ENCODE measurements around the gene HK1. TPM values are rescaled to one million over a fixed set of nuclear protein-coding genes. Genes with fewer than 3 reads are reported as not detected.

HK1 gene
- total RNA-seq, 2 donors from 2014 or later: 143 to 149 TPM

GRCh38 chr10:69403519-69403918, 125.2 kb downstream of the HK1 start:
- ATAC-seq (replicated peaks in 1 of 2): no peak
- no peaks in the 10 kb centered on the region for H3K27me3 Mint-ChIP-seq (ENCODE audit: low read depth)
- no peak overlapping the region for H3K4me3 Mint-ChIP-seq
- H3K27ac Mint-ChIP-seq: no peak overlapping the region
- no peak for DNase-seq
- peaks cover 20% of the 10 kb centered on the region for H3K4me1 Mint-ChIP-seq (ENCODE audit: low read depth)
- H3K36me3 Mint-ChIP-seq (ENCODE audit: insufficient read depth in 2 of 2): peaks cover 5 to 15% of the 10 kb centered on the region in 2 donors
- no peaks in the 10 kb centered on the region for H3K9me3 Mint-ChIP-seq

GRCh38 chr10:69404786-69405185, 126.5 kb downstream of the HK1 start:
- peaks cover 30% of the 10 kb centered on the region for H3K4me1 Mint-ChIP-seq (ENCODE audit: low read depth)
- no peak overlapping the region for H3K27ac Mint-ChIP-seq
- H3K36me3 Mint-ChIP-seq (ENCODE audit: insufficient read depth in 2 of 2): peaks cover 5 to 13% of the 10 kb centered on the region in 2 donors
- H3K4me3 Mint-ChIP-seq: no peak overlapping the region
- DNase-seq (no peak), ATAC-seq (replicated peaks in 1 of 2) (no peak)
- no peaks in the 10 kb centered on the region for H3K9me3 Mint-ChIP-seq
- no peaks in the 10 kb centered on the region for H3K27me3 Mint-ChIP-seq (ENCODE audit: low read depth)

GRCh38 chr10:69405221-69405620, 126.9 kb downstream of the HK1 start:
- Mint-ChIP-seq H3K9me3 (no peaks in the 10 kb centered on the region), H3K4me3 (no peak overlapping the region), H3K36me3 (ENCODE audit: insufficient read depth in 2 of 2) (peaks cover 3 to 13% of the 10 kb centered on the region in 2 donors), H3K4me1 (ENCODE audit: low read depth) (peaks cover 33% of the 10 kb centered on the region), H3K27ac (no peak overlapping the region), H3K27me3 (ENCODE audit: low read depth) (no peaks in the 10 kb centered on the region)
- DNase-seq: no peak
- no peak for ATAC-seq (replicated peaks in 1 of 2)

GRCh38 chr10:69406302-69406811, 128.1 kb downstream of the HK1 start:
- DNase-seq (no peak), ATAC-seq (replicated peaks in 1 of 2) (no peak)
- Mint-ChIP-seq H3K27me3 (ENCODE audit: low read depth) (no peaks in the 10 kb centered on the region), H3K36me3 (ENCODE audit: insufficient read depth in 2 of 2) (peaks cover 3 to 8% of the 10 kb centered on the region in 2 donors), H3K4me1 (ENCODE audit: low read depth) (peaks cover 33% of the 10 kb centered on the region), H3K9me3 (no peaks in the 10 kb centered on the region), H3K27ac (no peak overlapping the region), H3K4me3 (no peak overlapping the region)

GRCh38 chr10:69406816-69407580, 128.7 kb downstream of the HK1 start:
- H3K9me3 Mint-ChIP-seq: no peaks in the 10 kb centered on the region
- no peak overlapping the region for H3K4me3 Mint-ChIP-seq
- ATAC-seq (replicated peaks in 1 of 2): no peak
- H3K27me3 Mint-ChIP-seq (ENCODE audit: low read depth): no peaks in the 10 kb centered on the region
- H3K27ac Mint-ChIP-seq: peak overlapping the region; percentile 40
- H3K4me1 Mint-ChIP-seq (ENCODE audit: low read depth): peaks cover 33% of the 10 kb centered on the region
- H3K36me3 Mint-ChIP-seq (ENCODE audit: insufficient read depth in 2 of 2): peaks cover 1 to 5% of the 10 kb centered on the region in 2 donors
- DNase-seq: no peak

GRCh38 chr10:69407621-69408301, 129.5 kb downstream of the HK1 start:
- Mint-ChIP-seq H3K9me3 (no peaks in the 10 kb centered on the region), H3K27ac (peak overlapping the region; percentile 40), H3K27me3 (ENCODE audit: low read depth) (no peaks in the 10 kb centered on the region), H3K36me3 (ENCODE audit: insufficient read depth in 2 of 2) (peaks cover 1% of the 10 kb centered on the region in 2 donors), H3K4me3 (peak overlapping the region; percentile 45 to 86), H3K4me1 (ENCODE audit: low read depth) (peaks cover 33% of the 10 kb centered on the region)
- ATAC-seq (replicated peaks in 1 of 2) (no peak), DNase-seq (peak; percentile 33 to 42)

GRCh38 chr10:69408318-69409175, 130.3 kb downstream of the HK1 start:
- Mint-ChIP-seq H3K9me3 (no peaks in the 10 kb centered on the region), H3K27ac (peak overlapping the region; percentile 66)
- peak; percentile 95 for ATAC-seq (replicated peaks in 1 of 2)

GRCh38 chr10:69409176-69409495, 130.8 kb downstream of the HK1 start:
- no peak for ATAC-seq (replicated peaks in 1 of 2)
- no peak overlapping the region for H3K27ac Mint-ChIP-seq

More at GRCh38 chr10:69408318-69409175, 130.3 kb downstream of the HK1 start:
- no peaks in the 10 kb centered on the region for H3K27me3 Mint-ChIP-seq (ENCODE audit: low read depth)
- peaks cover 1% of the 10 kb centered on the region in 2 donors for H3K36me3 Mint-ChIP-seq (ENCODE audit: insufficient read depth in 2 of 2)
- peaks cover 37% of the 10 kb centered on the region for H3K4me1 Mint-ChIP-seq (ENCODE audit: low read depth)
- peak overlapping the region; percentile 84 to 86 for H3K4me3 Mint-ChIP-seq
- peak; percentile 93 for DNase-seq

GRCh38 chr10:69409968-69410367, 131.7 kb downstream of the HK1 start:
- ATAC-seq (replicated peaks in 1 of 2): no peak
- no peak overlapping the region for H3K4me3 Mint-ChIP-seq
- H3K36me3 Mint-ChIP-seq (ENCODE audit: insufficient read depth in 2 of 2): no peaks in the 10 kb centered on the region
- no peaks in the 10 kb centered on the region for H3K9me3 Mint-ChIP-seq
- H3K27me3 Mint-ChIP-seq (ENCODE audit: low read depth): no peaks in the 10 kb centered on the region
- peaks cover 37% of the 10 kb centered on the region for H3K4me1 Mint-ChIP-seq (ENCODE audit: low read depth)
- H3K27ac Mint-ChIP-seq: no peak overlapping the region
- peak in 1 of 2 donors; percentile 14 for DNase-seq

More at GRCh38 chr10:69409176-69409495, 130.8 kb downstream of the HK1 start:
- Mint-ChIP-seq H3K4me1 (ENCODE audit: low read depth) (peaks cover 37% of the 10 kb centered on the region), H3K9me3 (no peaks in the 10 kb centered on the region), H3K27me3 (ENCODE audit: low read depth) (no peaks in the 10 kb centered on the region), H3K4me3 (peak overlapping the region in 1 of 2 donors; percentile 57), H3K36me3 (ENCODE audit: insufficient read depth in 2 of 2) (peaks cover 0 to 1% of the 10 kb centered on the region in 2 donors)
- DNase-seq: no peak

GRCh38 chr10:69410487-69410886, 132.2 kb downstream of the HK1 start:
- ATAC-seq (replicated peaks in 1 of 2): no peak
- H3K27me3 Mint-ChIP-seq (ENCODE audit: low read depth): no peaks in the 10 kb centered on the region
- no peak for DNase-seq
- no peak overlapping the region for H3K27ac Mint-ChIP-seq
- H3K9me3 Mint-ChIP-seq: no peaks in the 10 kb centered on the region
- H3K4me1 Mint-ChIP-seq (ENCODE audit: low read depth): peaks cover 37% of the 10 kb centered on the region
- H3K4me3 Mint-ChIP-seq: no peak overlapping the region
- H3K36me3 Mint-ChIP-seq (ENCODE audit: insufficient read depth in 2 of 2): no peaks in the 10 kb centered on the region

- DNase-seq: no peak
- H3K36me3 Mint-ChIP-seq (ENCODE audit: insufficient read depth in 2 of 2): no peaks in the 10 kb centered on the region
- no peak overlapping the region for H3K27ac Mint-ChIP-seq
- no peaks in the 10 kb centered on the region for H3K27me3 Mint-ChIP-seq (ENCODE audit: low read depth)
- no peaks in the 10 kb centered on the region for H3K9me3 Mint-ChIP-seq
- no peak overlapping the region for H3K4me3 Mint-ChIP-seq
- peaks cover 31% of the 10 kb centered on the region for H3K4me1 Mint-ChIP-seq (ENCODE audit: low read depth)
- no peak for ATAC-seq (replicated peaks in 1 of 2)
Observed at GRCh38 chr10:69411476-69411875, 133.2 kb downstream of the HK1 start.

- ATAC-seq (replicated peaks in 1 of 2): no peak
- H3K27me3 Mint-ChIP-seq (ENCODE audit: low read depth): no peaks in the 10 kb centered on the region
Observed at GRCh38 chr10:69412232-69412790, 134.0 kb downstream of the HK1 start.

More at GRCh38 chr10:69412232-69412790, 134.0 kb downstream of the HK1 start:
- no peak overlapping the region for H3K27ac Mint-ChIP-seq
- H3K9me3 Mint-ChIP-seq: no peaks in the 10 kb centered on the region
- H3K4me3 Mint-ChIP-seq: no peak overlapping the region
- peaks cover 27% of the 10 kb centered on the region for H3K4me1 Mint-ChIP-seq (ENCODE audit: low read depth)
- no peaks in the 10 kb centered on the region for H3K36me3 Mint-ChIP-seq (ENCODE audit: insufficient read depth in 2 of 2)
- no peak for DNase-seq
